HEK293 (cell line): ENCODE results near the gene KHSRP.

Experiments
- CTCF ChIA-PET: fragments of 350-600 bp; formaldehyde crosslinking; extraction: SDS; loops from one replicate; lab custom pipeline; 2021; ENCODE audit warnings: antibody characterized with exemption; lab: Yijun Ruan, JAX
- POLR2A ChIA-PET: fragments of 300-600 bp; formaldehyde crosslinking; extraction: SDS; loops from one replicate; lab custom pipeline; 2020; ENCODE audit warnings: antibody characterized with exemption, inconsistent platforms; lab: Yijun Ruan, JAX
- H3K27ac ChIP-seq: fragments of 200-500 bp; sonication (Bioruptor generic); 2 replicates; pipeline ENCODE4 v1.5.1; 2014; ENCODE audit warnings: low read depth, low read length, control low read depth, inconsistent platforms; ENCODE audit errors: extremely low read depth
- H3K36me3 ChIP-seq, 2 experiments: fragments of 200-500 bp in 1 of 2; sonication (Bioruptor generic) in 1 of 2; 1 replicate in 1 of 2; 2 replicates in 1 of 2; pipeline ENCODE4 v1.5.1; 2014 to 2017; ENCODE audit warnings: inconsistent platforms in 2 of 2, low read length in 2 of 2; ENCODE audit not compliant: control insufficient read depth in 2 of 2, insufficient read depth in 1 of 2
- H3K4me1 ChIP-seq: fragments of 200-500 bp; sonication (Bioruptor generic); 2 replicates; pipeline ENCODE4 v1.5.1; 2014; ENCODE audit warnings: mild to moderate bottlenecking, low read length, inconsistent platforms; ENCODE audit not compliant: control insufficient read depth, insufficient read depth
- H3K4me3 ChIP-seq: 2 replicates; pipeline ENCODE4 v1.5.1; 2011; ENCODE audit warnings: low read depth, mild to moderate bottlenecking, control low read depth, low read length, moderate library complexity
- H3K9me3 ChIP-seq: fragments of 200-500 bp; sonication (Bioruptor generic); 2 replicates; pipeline ENCODE4 v1.5.1; 2014; ENCODE audit warnings: low read depth, low read length, inconsistent platforms; ENCODE audit not compliant: control insufficient read depth, insufficient read depth
- GLIS2 ChIP-seq: fragments of 450-650 bp; formaldehyde crosslinking; IDR thresholded peaks from 2 replicates; pipeline ENCODE4 v1.5.1; 2016; ENCODE audit warnings: missing biosample characterization, missing genetic modification characterization
- HOXA7 ChIP-seq: sonication (generic); formaldehyde crosslinking; IDR thresholded peaks from 2 replicates; pipeline ENCODE4 v1.8.1; 2022; ENCODE audit warnings: missing genetic modification reagents, borderline replicate concordance
- KLF16 ChIP-seq: fragments of 450-650 bp; formaldehyde crosslinking; IDR thresholded peaks from 2 replicates; pipeline ENCODE4 v1.5.1; 2017; ENCODE audit warnings: missing biosample characterization, missing genetic modification characterization
- KLF7 ChIP-seq: fragments of 450-650 bp; formaldehyde crosslinking; IDR thresholded peaks from 2 replicates; pipeline ENCODE4 v1.5.1; 2016; ENCODE audit warnings: missing biosample characterization, missing genetic modification characterization, borderline replicate concordance
- KLF8 ChIP-seq: fragments of 450-650 bp; formaldehyde crosslinking; IDR thresholded peaks from 2 replicates; pipeline ENCODE4 v1.5.1; 2016; ENCODE audit warnings: missing biosample characterization, missing genetic modification characterization
- KLF9 ChIP-seq: fragments of 450-650 bp; formaldehyde crosslinking; IDR thresholded peaks from 2 replicates; pipeline ENCODE4 v1.5.1; 2016; ENCODE audit warnings: missing biosample characterization, missing genetic modification characterization, low read depth
- MZF1 ChIP-seq: fragments of 450-650 bp; formaldehyde crosslinking; IDR thresholded peaks from 2 replicates; pipeline ENCODE4 v1.5.1; 2017; ENCODE audit warnings: missing biosample characterization, missing genetic modification characterization, borderline replicate concordance
- OSR2 ChIP-seq: fragments of 450-650 bp; formaldehyde crosslinking; IDR thresholded peaks from 2 replicates; pipeline ENCODE4 v1.5.1; 2016; ENCODE audit warnings: missing biosample characterization, missing genetic modification characterization
- ZBTB20 ChIP-seq: fragments of 450-650 bp; formaldehyde crosslinking; IDR thresholded peaks from 2 replicates; pipeline ENCODE4 v1.5.1; 2016; ENCODE audit warnings: missing biosample characterization, missing genetic modification characterization
- ZBTB48 ChIP-seq: fragments of 450-650 bp; formaldehyde crosslinking; IDR thresholded peaks from 2 replicates; pipeline ENCODE4 v1.5.1; 2016; ENCODE audit warnings: missing biosample characterization, missing genetic modification characterization
- ZFP3 ChIP-seq: fragments of 450-650 bp; formaldehyde crosslinking; IDR thresholded peaks from 2 replicates; pipeline ENCODE4 v1.5.1; 2016; ENCODE audit warnings: low read depth, missing biosample characterization, missing genetic modification characterization
- ZIC2 ChIP-seq: fragments of 450-650 bp; formaldehyde crosslinking; IDR thresholded peaks from 2 replicates; pipeline ENCODE4 v1.5.1; 2016; ENCODE audit warnings: missing biosample characterization, missing genetic modification characterization
- ZNF140 ChIP-seq: fragments of 450-650 bp; formaldehyde crosslinking; IDR thresholded peaks from 2 replicates; pipeline ENCODE4 v1.5.1; 2016; ENCODE audit warnings: missing biosample characterization, missing genetic modification characterization
- ZNF169 ChIP-seq: fragments of 450-650 bp; formaldehyde crosslinking; IDR thresholded peaks from 2 replicates; pipeline ENCODE4 v1.5.1; 2016; ENCODE audit warnings: missing biosample characterization, missing genetic modification characterization
- ZNF174 ChIP-seq: fragments of 450-650 bp; formaldehyde crosslinking; IDR thresholded peaks from 2 replicates; pipeline ENCODE4 v1.5.0; 2017; ENCODE audit warnings: missing biosample characterization, mild to moderate bottlenecking, missing genetic modification characterization
- ZNF175 ChIP-seq: fragments of 450-650 bp; formaldehyde crosslinking; IDR thresholded peaks from 2 replicates; pipeline ENCODE4 v1.5.1; 2016; ENCODE audit warnings: missing biosample characterization, missing genetic modification characterization
- ZNF23 ChIP-seq: fragments of 450-650 bp; formaldehyde crosslinking; IDR thresholded peaks from 2 replicates; pipeline ENCODE4 v1.5.1; 2016; ENCODE audit warnings: missing biosample characterization, missing genetic modification characterization, borderline replicate concordance
- ZNF311 ChIP-seq: fragments of 450-650 bp; formaldehyde crosslinking; IDR thresholded peaks from 2 replicates; pipeline ENCODE4 v1.5.1; 2017; ENCODE audit warnings: missing biosample characterization, missing genetic modification characterization, borderline replicate concordance
- ZNF366 ChIP-seq: fragments of 450-650 bp; formaldehyde crosslinking; conservative IDR thresholded peaks from 2 replicates; pipeline ENCODE4 v1.5.1; 2016; ENCODE audit warnings: missing biosample characterization, missing genetic modification characterization
- ZNF394 ChIP-seq: fragments of 450-650 bp; formaldehyde crosslinking; IDR thresholded peaks from 2 replicates; pipeline ENCODE4 v1.5.1; 2016; ENCODE audit warnings: missing biosample characterization, missing genetic modification characterization, mild to moderate bottlenecking, moderate library complexity, borderline replicate concordance
- ZNF416 ChIP-seq: fragments of 450-650 bp; formaldehyde crosslinking; IDR thresholded peaks from 2 replicates; pipeline ENCODE4 v1.5.1; 2016; ENCODE audit warnings: missing biosample characterization, missing genetic modification characterization
- ZNF423 ChIP-seq: fragments of 450-650 bp; formaldehyde crosslinking; IDR thresholded peaks from 2 replicates; pipeline ENCODE4 v1.5.1; 2016; ENCODE audit warnings: missing biosample characterization, missing genetic modification characterization
- ZNF501 ChIP-seq: fragments of 450-650 bp; formaldehyde crosslinking; IDR thresholded peaks from 2 replicates; pipeline ENCODE4 v1.5.1; 2016; ENCODE audit warnings: missing biosample characterization, missing genetic modification characterization
- ZNF558 ChIP-seq: fragments of 450-650 bp; formaldehyde crosslinking; IDR thresholded peaks from 2 replicates; pipeline ENCODE4 v1.5.1; 2016; ENCODE audit warnings: missing biosample characterization, missing genetic modification characterization
- ZNF701 ChIP-seq: fragments of 450-650 bp; formaldehyde crosslinking; IDR thresholded peaks from 2 replicates; pipeline ENCODE4 v1.5.1; 2016; ENCODE audit warnings: missing biosample characterization, missing genetic modification characterization
- ZNF776 ChIP-seq: fragments of 450-650 bp; formaldehyde crosslinking; IDR thresholded peaks from 2 replicates; pipeline ENCODE4 v1.5.0; 2017; ENCODE audit warnings: missing biosample characterization, missing genetic modification characterization, borderline replicate concordance
- ZXDB ChIP-seq: fragments of 450-650 bp; formaldehyde crosslinking; IDR thresholded peaks from 2 replicates; pipeline ENCODE4 v1.5.1; 2016; ENCODE audit warnings: missing biosample characterization, missing genetic modification characterization
- TF ChIP-seq, protein P1 (sequence below): fragments of 450-650 bp; formaldehyde crosslinking; IDR thresholded peaks from 2 replicates; pipeline ENCODE4 v1.5.1; 2016; ENCODE audit warnings: missing biosample characterization, missing genetic modification characterization
- TF ChIP-seq, protein P2 (sequence below): fragments of 450-650 bp; formaldehyde crosslinking; IDR thresholded peaks from 2 replicates; pipeline ENCODE4 v1.5.1; 2016; ENCODE audit warnings: missing biosample characterization, missing genetic modification characterization, low read depth

Gene KHSRP

GRCh38 chr19:6393983-6394412 lies 30.6 kb downstream of the KHSRP start:
- TF ChIP-seq ZIC2 (tag by site-specific recombination) (peak; percentile 66; the same call in 1 of the 2 replicates), ZNF169 (tag by site-specific recombination) (no peak), ZBTB20 (tag by site-specific recombination) (peak; percentile 99), ZNF423 (tag by site-specific recombination) (no peak), ZFP3 (tag by site-specific recombination) (peak; percentile 100), ZBTB48 (tag by site-specific recombination) (0 out of 2 replicates have a peak, but pooled peaks have one; percentile 3), MZF1 (tag by site-specific recombination) (0 out of 2 replicates have a peak, but pooled peaks have one; percentile 6)
- TF ChIP-seq, protein P1, sequence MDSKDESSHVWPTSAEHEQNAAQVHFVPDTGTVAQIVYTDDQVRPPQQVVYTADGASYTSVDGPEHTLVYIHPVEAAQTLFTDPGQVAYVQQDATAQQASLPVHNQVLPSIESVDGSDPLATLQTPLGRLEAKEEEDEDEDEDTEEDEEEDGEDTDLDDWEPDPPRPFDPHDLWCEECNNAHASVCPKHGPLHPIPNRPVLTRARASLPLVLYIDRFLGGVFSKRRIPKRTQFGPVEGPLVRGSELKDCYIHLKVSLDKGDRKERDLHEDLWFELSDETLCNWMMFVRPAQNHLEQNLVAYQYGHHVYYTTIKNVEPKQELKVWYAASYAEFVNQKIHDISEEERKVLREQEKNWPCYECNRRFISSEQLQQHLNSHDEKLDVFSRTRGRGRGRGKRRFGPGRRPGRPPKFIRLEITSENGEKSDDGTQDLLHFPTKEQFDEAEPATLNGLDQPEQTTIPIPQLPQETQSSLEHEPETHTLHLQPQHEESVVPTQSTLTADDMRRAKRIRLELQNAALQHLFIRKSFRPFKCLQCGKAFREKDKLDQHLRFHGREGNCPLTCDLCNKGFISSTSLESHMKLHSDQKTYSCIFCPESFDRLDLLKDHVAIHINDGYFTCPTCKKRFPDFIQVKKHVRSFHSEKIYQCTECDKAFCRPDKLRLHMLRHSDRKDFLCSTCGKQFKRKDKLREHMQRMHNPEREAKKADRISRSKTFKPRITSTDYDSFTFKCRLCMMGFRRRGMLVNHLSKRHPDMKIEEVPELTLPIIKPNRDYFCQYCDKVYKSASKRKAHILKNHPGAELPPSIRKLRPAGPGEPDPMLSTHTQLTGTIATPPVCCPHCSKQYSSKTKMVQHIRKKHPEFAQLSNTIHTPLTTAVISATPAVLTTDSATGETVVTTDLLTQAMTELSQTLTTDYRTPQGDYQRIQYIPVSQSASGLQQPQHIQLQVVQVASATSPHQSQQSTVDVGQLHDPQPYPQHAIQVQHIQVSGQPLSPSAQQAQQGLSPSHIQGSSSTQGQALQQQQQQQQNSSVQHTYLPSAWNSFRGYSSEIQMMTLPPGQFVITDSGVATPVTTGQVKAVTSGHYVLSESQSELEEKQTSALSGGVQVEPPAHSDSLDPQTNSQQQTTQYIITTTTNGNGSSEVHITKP (tag by site-specific recombination) = peak; percentile 18; the same call in 1 of the 2 replicates
- peak overlapping the region; percentile 52 for H3K27ac ChIP-seq
- no peaks in the 10 kb centered on the region for H3K9me3 ChIP-seq
- H3K36me3 ChIP-seq = peaks cover 13 to 27% of the 10 kb centered on the region in 2 experiments
- ChIA-PET CTCF (interaction anchor here (0.6 to 2.2 kb wide), 2 partner anchors 18 to 1863 kb away, joined by 5 to 6 read pairs; no protein-coding TSS in a partner anchor), POLR2A (interaction anchor here (0.9 to 1.4 kb wide), 3 partner anchors 17 to 24 kb away, joined by 3 to 9 read pairs (median 4); partner anchors contain the start of gene ALKBH7)
- H3K4me1 ChIP-seq = peaks cover 6% of the 10 kb centered on the region
- H3K4me3 ChIP-seq = peak overlapping the region; percentile 73

DNA sequence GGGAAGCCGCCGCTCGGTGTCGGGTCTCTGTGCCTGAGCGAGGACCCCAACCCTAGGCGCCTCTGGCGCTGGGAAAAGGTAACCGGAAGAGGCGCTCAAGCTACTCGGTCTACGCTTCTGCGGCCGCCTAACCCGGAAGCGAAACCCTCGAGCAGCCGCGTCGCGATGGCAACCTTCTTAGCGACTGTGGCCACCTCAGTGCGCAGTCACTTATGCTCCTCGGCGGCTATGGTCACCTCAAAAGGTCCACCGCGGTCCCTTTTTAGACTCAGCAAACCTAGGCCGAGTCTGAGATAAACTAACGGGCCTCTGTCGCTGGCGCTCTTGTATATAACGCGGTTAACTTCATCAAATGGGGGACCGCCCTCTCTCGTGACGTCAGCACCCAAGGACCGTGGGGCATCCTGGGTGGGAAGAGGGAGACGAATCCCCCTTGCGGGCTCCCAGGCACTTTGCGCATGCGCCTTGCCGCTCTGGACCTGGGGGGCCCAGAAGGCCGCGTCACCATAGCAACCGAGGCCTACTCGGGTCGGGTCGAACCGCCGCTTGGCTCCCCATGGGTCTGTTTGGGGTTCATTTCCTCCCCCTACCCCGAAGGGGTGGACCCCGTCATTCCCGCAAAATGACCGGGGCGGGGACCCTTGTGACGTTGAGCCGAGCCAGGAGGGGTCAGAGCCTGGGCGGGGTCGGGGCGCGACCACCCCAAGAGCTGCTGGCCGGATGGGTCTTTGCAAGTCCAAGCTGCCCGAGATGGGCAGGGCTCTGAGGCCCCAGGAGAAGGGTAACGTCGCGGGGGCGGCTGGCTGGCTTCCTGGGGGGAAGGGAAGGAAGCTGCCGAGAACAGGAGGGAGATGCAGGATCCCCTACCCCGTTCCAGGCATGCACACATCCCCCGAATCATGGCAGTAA lies 31.3 kb downstream of the KHSRP start, which contains the start of gene GTF2F1:
TSS of gene GTF2F1 (minus strand) at position 91 of the 909 bp plus-strand sequence. CDS start 169 bp downstream, outside the sequence.
- H3K9me3 ChIP-seq = no peaks in the 10 kb centered on the region
- CTCF ChIA-PET = interaction anchor here (0.6 to 2.2 kb wide), 2 partner anchors 19 to 1864 kb away, joined by 5 to 6 read pairs; no protein-coding TSS in a partner anchor
- POLR2A ChIA-PET = interaction anchor here (0.6 to 1.5 kb wide), 9 partner anchors 17 to 1648 kb away, joined by 3 to 9 read pairs (median 5); partner anchors contain the start of genes ALKBH7, CLPP and KHSRP
- TF ChIP-seq ZNF501 (tag by site-specific recombination) = peak; percentile 63; the same call in 1 of the 2 replicates
- no peak for TF ChIP-seq HOXA7
- TF ChIP-seq ZNF701 = peak; percentile 42; the same call in 1 of the 2 replicates
- TF ChIP-seq KLF7 (tag by site-specific recombination) = 0 out of 2 replicates have a peak, but pooled peaks have one; percentile 21
- TF ChIP-seq, protein P2, sequence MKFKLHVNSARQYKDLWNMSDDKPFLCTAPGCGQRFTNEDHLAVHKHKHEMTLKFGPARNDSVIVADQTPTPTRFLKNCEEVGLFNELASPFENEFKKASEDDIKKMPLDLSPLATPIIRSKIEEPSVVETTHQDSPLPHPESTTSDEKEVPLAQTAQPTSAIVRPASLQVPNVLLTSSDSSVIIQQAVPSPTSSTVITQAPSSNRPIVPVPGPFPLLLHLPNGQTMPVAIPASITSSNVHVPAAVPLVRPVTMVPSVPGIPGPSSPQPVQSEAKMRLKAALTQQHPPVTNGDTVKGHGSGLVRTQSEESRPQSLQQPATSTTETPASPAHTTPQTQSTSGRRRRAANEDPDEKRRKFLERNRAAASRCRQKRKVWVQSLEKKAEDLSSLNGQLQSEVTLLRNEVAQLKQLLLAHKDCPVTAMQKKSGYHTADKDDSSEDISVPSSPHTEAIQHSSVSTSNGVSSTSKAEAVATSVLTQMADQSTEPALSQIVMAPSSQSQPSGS = peak; percentile 94
- no peak for TF ChIP-seq ZNF175
- TF ChIP-seq KLF9 = peak; percentile 68
- TF ChIP-seq ZNF140 (tag by site-specific recombination) = no peak
- no peak for TF ChIP-seq ZIC2 (tag by site-specific recombination)
- TF ChIP-seq KLF8 (tag by site-specific recombination) = peak; percentile 89
- TF ChIP-seq ZNF558 (tag by site-specific recombination) = no peak
- TF ChIP-seq ZNF416 (tag by site-specific recombination) = no peak
- TF ChIP-seq ZNF423 (tag by site-specific recombination) = no peak
- no peak for TF ChIP-seq OSR2 (tag by site-specific recombination)
- no peak for TF ChIP-seq ZNF23 (tag by site-specific recombination)
- TF ChIP-seq ZXDB (tag by site-specific recombination) = peak; percentile 52
- peak; percentile 97 for TF ChIP-seq GLIS2 (tag by site-specific recombination)
- no peak for TF ChIP-seq ZNF776 (tag by site-specific recombination)
- no peak for TF ChIP-seq ZNF366 (tag by site-specific recombination)
- TF ChIP-seq ZNF311 (tag by site-specific recombination) = no peak
- TF ChIP-seq KLF16 (tag by site-specific recombination) = 0 out of 2 replicates have a peak, but pooled peaks have one; percentile 36
- TF ChIP-seq ZNF394 = 0 out of 2 replicates have a peak, but pooled peaks have one; percentile 15
- TF ChIP-seq ZNF174 (tag by site-specific recombination) = no peak

More for the DNA sequence above, 31.3 kb downstream of the KHSRP start, which contains the start of gene GTF2F1:
- peak within 1 kb of the TSS; percentile 52 for H3K27ac ChIP-seq
- H3K36me3 ChIP-seq = peaks cover 20 to 34% of the 10 kb centered on the region in 2 experiments
- peaks cover 6% of the 10 kb centered on the region for H3K4me1 ChIP-seq
- H3K4me3 ChIP-seq = peak within 1 kb of the TSS; percentile 73
